Loucy (cell line): Measurements from ENCODE around the gene KRT32.

Experiments
- H2AFZ ChIP-seq: fragments of 200-600 bp; sonication (generic); 2 replicates; pipeline ENCODE4 v1.6.0; 2016; ENCODE audit warnings: antibody characterized with exemption, mild to moderate bottlenecking, low read length, moderate library complexity
- H3F3A ChIP-seq: fragments of 200-600 bp; 2 replicates; pipeline ENCODE4 v1.6.0; 2016; ENCODE audit warnings: antibody characterized with exemption, low read depth, mild to moderate bottlenecking
- H3K27me3 ChIP-seq: fragments of 200-600 bp; sonication (generic); 2 replicates; pipeline ENCODE4 v1.6.1; 2014; ENCODE audit warnings: low read length, mild to moderate bottlenecking; ENCODE audit not compliant: insufficient read depth, poor library complexity, severe bottlenecking
- H3K36me3 ChIP-seq: fragments of 200-600 bp; sonication (generic); 2 replicates; pipeline ENCODE4 v1.6.1; 2016; ENCODE audit warnings: low read length; ENCODE audit not compliant: insufficient read depth
- H3K4me1 ChIP-seq: fragments of 200-600 bp; sonication (generic); 2 replicates; pipeline ENCODE4 v1.5.1; 2014; ENCODE audit warnings: low read length, mild to moderate bottlenecking; ENCODE audit not compliant: insufficient read depth, poor library complexity, severe bottlenecking
- H3K4me2 ChIP-seq: fragments of 200-600 bp; sonication (generic); 2 replicates; pipeline ENCODE4 v1.6.0; 2014; ENCODE audit warnings: antibody characterized with exemption, low read length, low read depth, mild to moderate bottlenecking; ENCODE audit not compliant: poor library complexity, severe bottlenecking
- H3K4me3 ChIP-seq: fragments of 200-600 bp; sonication (generic); 2 replicates; pipeline ENCODE4 v1.5.1; 2014; ENCODE audit warnings: low read length, mild to moderate bottlenecking, mixed read lengths; ENCODE audit not compliant: poor library complexity, severe bottlenecking
- H3K79me2 ChIP-seq: fragments of 200-600 bp; sonication (generic); 2 replicates; pipeline ENCODE4 v1.6.1; 2014; ENCODE audit warnings: low read length; ENCODE audit not compliant: insufficient read depth
- H3K9ac ChIP-seq: fragments of 200-600 bp; sonication (generic); 2 replicates; pipeline ENCODE4 v1.6.0; 2014; ENCODE audit warnings: mild to moderate bottlenecking, low read depth, low read length, moderate library complexity; ENCODE audit not compliant: poor library complexity, severe bottlenecking
- H3K9me2 ChIP-seq: fragments of 200-600 bp; sonication (generic); replicated peaks from 2 replicates; pipeline ENCODE4 v1.6.1; 2016; ENCODE audit warnings: low read depth, low read length, mixed read lengths
- H3K9me3 ChIP-seq: fragments of 200-600 bp; sonication (generic); 2 replicates; pipeline ENCODE4 v1.6.1; 2014; ENCODE audit warnings: mild to moderate bottlenecking, antibody characterized with exemption, low read length, low read depth; ENCODE audit not compliant: insufficient read depth
- H4K20me1 ChIP-seq: fragments of 200-600 bp; sonication (generic); 2 replicates; pipeline ENCODE4 v1.6.0; 2014; ENCODE audit warnings: antibody characterized with exemption, low read length, mild to moderate bottlenecking; ENCODE audit not compliant: insufficient read depth, poor library complexity, severe bottlenecking
- CTCF ChIP-seq: fragments of 200-600 bp; sonication (generic); conservative IDR thresholded peaks from 2 replicates; pipeline ENCODE4 v1.5.1; 2014; ENCODE audit warnings: mild to moderate bottlenecking, antibody characterized with exemption, low read length
- EZH2phosphoT487 ChIP-seq: fragments of 200-600 bp; IDR thresholded peaks from 2 replicates; pipeline ENCODE4 v1.6.1; 2018; ENCODE audit warnings: antibody characterized with exemption, mild to moderate bottlenecking, moderate library complexity, borderline replicate concordance

Gene KRT32

GRCh38 chr17:41511116-41511515 lies 43.9 kb upstream of the KRT32 start:
- TF ChIP-seq EZH2phosphoT487 (no peak), CTCF (no peak)
- Histone ChIP-seq H4K20me1 (no peaks in the 10 kb centered on the region), H3K9ac (no peak overlapping the region), H3K4me1 (no peaks in the 10 kb centered on the region), H2AFZ (no peak overlapping the region), H3K4me3 (no peak overlapping the region), H3F3A (no peaks in the 10 kb centered on the region), H3K36me3 (no peaks in the 10 kb centered on the region), H3K9me3 (no peaks in the 10 kb centered on the region), H3K79me2 (no peaks in the 10 kb centered on the region), H3K4me2 (no peak overlapping the region), H3K27me3 (no peaks in the 10 kb centered on the region), H3K9me2 (no peaks in the 10 kb centered on the region)

DNA sequence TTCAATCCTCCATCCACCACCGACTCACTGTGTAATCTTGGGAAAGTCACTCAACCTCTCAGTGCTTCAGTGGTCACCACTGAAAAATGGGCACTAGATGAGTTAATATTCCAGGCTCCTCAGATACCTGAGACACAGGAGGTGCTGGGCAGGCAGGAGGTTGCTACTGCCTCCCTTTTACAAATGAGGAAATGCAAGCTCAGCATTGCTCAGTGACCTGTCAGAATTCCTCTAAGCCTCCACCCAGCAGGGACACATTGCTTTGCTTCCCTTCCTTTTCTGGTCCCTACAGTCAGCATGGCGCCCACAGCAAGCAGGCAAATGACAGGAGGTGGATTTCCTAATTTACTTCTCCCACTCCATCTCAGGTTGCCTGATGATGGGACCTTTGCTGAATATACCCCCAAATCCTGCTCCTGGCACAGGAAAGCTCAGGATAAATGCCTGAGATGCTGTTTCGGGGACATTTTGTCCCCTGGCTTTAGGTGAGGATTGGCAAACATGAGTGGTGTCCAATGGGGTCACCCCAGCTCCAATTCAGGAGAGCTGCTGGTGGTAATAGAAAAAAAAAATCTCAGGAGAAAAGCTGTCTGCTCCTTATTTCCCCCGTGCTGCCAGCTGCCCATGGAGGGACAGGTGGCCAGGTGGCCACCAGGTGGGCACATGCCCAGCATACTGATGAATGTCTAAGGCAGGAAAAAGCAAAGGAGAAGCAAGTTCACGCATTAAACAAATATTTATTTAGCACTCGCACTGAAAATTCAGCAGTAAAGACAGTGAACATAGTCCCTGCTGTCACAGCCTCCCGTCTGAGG lies 43.3 kb upstream of the KRT32 start:
- no peak overlapping the region for H2AFZ ChIP-seq
- no peaks in the 10 kb centered on the region for H3K9me2 ChIP-seq
- no peaks in the 10 kb centered on the region for H3K9me3 ChIP-seq
- TF ChIP-seq EZH2phosphoT487 (no peak), CTCF (no peak)
- H3K4me1 ChIP-seq, result no peaks in the 10 kb centered on the region
- H3K9ac ChIP-seq, result no peak overlapping the region
- H3F3A ChIP-seq, result no peaks in the 10 kb centered on the region
- no peaks in the 10 kb centered on the region for H3K27me3 ChIP-seq
- H4K20me1 ChIP-seq, result no peaks in the 10 kb centered on the region
- H3K4me2 ChIP-seq, result no peak overlapping the region
- H3K4me3 ChIP-seq, result no peak overlapping the region
- H3K79me2 ChIP-seq, result no peaks in the 10 kb centered on the region
- H3K36me3 ChIP-seq, result no peaks in the 10 kb centered on the region

DNA sequence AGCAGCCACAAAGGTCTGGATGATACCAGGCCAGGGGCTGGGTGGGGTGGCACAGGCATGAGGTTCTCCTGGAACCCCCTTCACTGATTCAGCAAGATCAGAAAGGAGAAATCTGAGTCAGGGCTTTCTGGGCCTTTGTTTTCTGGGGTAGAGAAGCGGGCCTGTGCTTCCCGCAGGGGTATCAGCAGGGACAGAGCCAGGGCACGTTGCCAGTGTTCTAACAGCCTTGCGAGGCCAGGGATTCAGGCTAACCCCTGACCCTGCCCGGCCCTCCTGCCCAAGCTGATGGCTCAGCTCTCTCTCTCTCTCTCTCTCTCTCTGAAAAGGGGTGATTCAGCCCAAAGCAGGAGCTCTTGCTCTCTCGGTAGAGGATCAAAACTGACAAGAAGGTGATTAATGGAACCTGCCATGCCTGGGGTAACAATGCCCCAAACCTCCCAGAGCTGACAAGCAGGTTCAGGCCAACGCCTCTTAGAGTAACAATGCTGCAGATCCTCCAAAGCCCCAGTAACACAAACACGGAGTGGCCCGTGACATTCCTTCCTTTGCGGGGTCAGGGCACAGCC lies 40.2 kb upstream of the KRT32 start:
- Histone ChIP-seq H3K9ac (no peak overlapping the region), H3K4me1 (no peaks in the 10 kb centered on the region), H3F3A (no peaks in the 10 kb centered on the region), H4K20me1 (no peaks in the 10 kb centered on the region), H3K36me3 (no peaks in the 10 kb centered on the region), H3K9me2 (no peaks in the 10 kb centered on the region), H2AFZ (no peak overlapping the region), H3K79me2 (no peaks in the 10 kb centered on the region), H3K27me3 (no peaks in the 10 kb centered on the region), H3K9me3 (no peaks in the 10 kb centered on the region), H3K4me2 (no peak overlapping the region), H3K4me3 (no peak overlapping the region)
- TF ChIP-seq CTCF, result no peak
- TF ChIP-seq EZH2phosphoT487, result no peak
